HEK293 (cell line): ENCODE measurements around the gene IVD.

Experiments used
- CTCF ChIA-PET: fragments of 350-600 bp; formaldehyde crosslinking; extraction: SDS; loops from one replicate; lab custom pipeline; 2021; ENCODE audit warnings: antibody characterized with exemption; lab: Yijun Ruan, JAX
- POLR2A ChIA-PET: fragments of 300-600 bp; formaldehyde crosslinking; extraction: SDS; loops from one replicate; lab custom pipeline; 2020; ENCODE audit warnings: antibody characterized with exemption, inconsistent platforms; lab: Yijun Ruan, JAX
- H3K27ac ChIP-seq: fragments of 200-500 bp; sonication (Bioruptor generic); 2 replicates; pipeline ENCODE4 v1.5.1; 2014; ENCODE audit warnings: low read depth, low read length, control low read depth, inconsistent platforms; ENCODE audit errors: extremely low read depth
- H3K36me3 ChIP-seq, 2 experiments: fragments of 200-500 bp in 1 of 2; sonication (Bioruptor generic) in 1 of 2; 1 replicate in 1 of 2; 2 replicates in 1 of 2; pipeline ENCODE4 v1.5.1; 2014 to 2017; ENCODE audit warnings: inconsistent platforms in 2 of 2, low read length in 2 of 2; ENCODE audit not compliant: control insufficient read depth in 2 of 2, insufficient read depth in 1 of 2
- H3K4me1 ChIP-seq: fragments of 200-500 bp; sonication (Bioruptor generic); 2 replicates; pipeline ENCODE4 v1.5.1; 2014; ENCODE audit warnings: mild to moderate bottlenecking, low read length, inconsistent platforms; ENCODE audit not compliant: control insufficient read depth, insufficient read depth
- H3K4me3 ChIP-seq: 2 replicates; pipeline ENCODE4 v1.5.1; 2011; ENCODE audit warnings: low read depth, mild to moderate bottlenecking, control low read depth, low read length, moderate library complexity
- H3K9me3 ChIP-seq: fragments of 200-500 bp; sonication (Bioruptor generic); 2 replicates; pipeline ENCODE4 v1.5.1; 2014; ENCODE audit warnings: low read depth, low read length, inconsistent platforms; ENCODE audit not compliant: control insufficient read depth, insufficient read depth
- BCL11A ChIP-seq: fragments of 450-650 bp; formaldehyde crosslinking; IDR thresholded peaks from 2 replicates; pipeline ENCODE4 v1.5.1; 2016; ENCODE audit warnings: low read depth, missing biosample characterization, missing genetic modification characterization
- HOXC10 ChIP-seq: sonication (generic); formaldehyde crosslinking; IDR thresholded peaks from 2 replicates; pipeline ENCODE4 v1.8.1; 2023; ENCODE audit warnings: mild to moderate bottlenecking, missing genetic modification reagents
- IKZF3 ChIP-seq: fragments of 450-650 bp; IDR thresholded peaks from 2 replicates; pipeline ENCODE4 v1.5.0; 2018; ENCODE audit warnings: missing biosample characterization, mild to moderate bottlenecking, missing genetic modification characterization, moderate library complexity
- KLF1 ChIP-seq: fragments of 450-650 bp; formaldehyde crosslinking; IDR thresholded peaks from 2 replicates; pipeline ENCODE4 v1.5.1; 2016; ENCODE audit warnings: missing biosample characterization, missing genetic modification characterization
- SP2 ChIP-seq: fragments of 450-650 bp; formaldehyde crosslinking; IDR thresholded peaks from 2 replicates; pipeline ENCODE4 v1.5.1; 2016; ENCODE audit warnings: missing biosample characterization, missing genetic modification characterization
- TCF7L2 ChIP-seq: IDR thresholded peaks from 2 replicates; pipeline ENCODE4 v1.6.1; 2011; ENCODE audit warnings: low read depth, mild to moderate bottlenecking, inconsistent platforms, low read length, moderate library complexity, borderline replicate concordance
- YY2 ChIP-seq: fragments of 450-650 bp; formaldehyde crosslinking; IDR thresholded peaks from 2 replicates; pipeline ENCODE4 v1.5.1; 2016; ENCODE audit warnings: missing biosample characterization, missing genetic modification characterization
- ZBTB20 ChIP-seq: fragments of 450-650 bp; formaldehyde crosslinking; IDR thresholded peaks from 2 replicates; pipeline ENCODE4 v1.5.1; 2016; ENCODE audit warnings: missing biosample characterization, missing genetic modification characterization
- ZFP3 ChIP-seq: fragments of 450-650 bp; formaldehyde crosslinking; IDR thresholded peaks from 2 replicates; pipeline ENCODE4 v1.5.1; 2016; ENCODE audit warnings: low read depth, missing biosample characterization, missing genetic modification characterization
- ZFP37 ChIP-seq: fragments of 450-650 bp; formaldehyde crosslinking; IDR thresholded peaks from 2 replicates; pipeline ENCODE4 v1.5.1; 2016; ENCODE audit warnings: missing biosample characterization, missing genetic modification characterization
- ZNF132 ChIP-seq: fragments of 450-650 bp; formaldehyde crosslinking; IDR thresholded peaks from 2 replicates; pipeline ENCODE4 v1.5.1; 2017; ENCODE audit warnings: missing biosample characterization, missing genetic modification characterization, borderline replicate concordance
- ZNF23 ChIP-seq: fragments of 450-650 bp; formaldehyde crosslinking; IDR thresholded peaks from 2 replicates; pipeline ENCODE4 v1.5.1; 2016; ENCODE audit warnings: missing biosample characterization, missing genetic modification characterization, borderline replicate concordance
- ZNF311 ChIP-seq: fragments of 450-650 bp; formaldehyde crosslinking; IDR thresholded peaks from 2 replicates; pipeline ENCODE4 v1.5.1; 2017; ENCODE audit warnings: missing biosample characterization, missing genetic modification characterization, borderline replicate concordance
- ZNF341 ChIP-seq: fragments of 450-650 bp; formaldehyde crosslinking; IDR thresholded peaks from 2 replicates; pipeline ENCODE4; 2016; ENCODE audit warnings: low read depth, missing biosample characterization, missing genetic modification characterization
- ZNF426 ChIP-seq: fragments of 450-650 bp; formaldehyde crosslinking; IDR thresholded peaks from 2 replicates; pipeline ENCODE4 v1.5.1; 2017; ENCODE audit warnings: missing biosample characterization, missing genetic modification characterization, mild to moderate bottlenecking, inconsistent platforms, moderate library complexity
- ZNF521 ChIP-seq: fragments of 450-650 bp; formaldehyde crosslinking; IDR thresholded peaks from 2 replicates; pipeline ENCODE4 v1.5.1; 2017; ENCODE audit warnings: missing biosample characterization, mild to moderate bottlenecking, missing genetic modification characterization
- ZNF558 ChIP-seq: fragments of 450-650 bp; formaldehyde crosslinking; IDR thresholded peaks from 2 replicates; pipeline ENCODE4 v1.5.1; 2016; ENCODE audit warnings: missing biosample characterization, missing genetic modification characterization
- ZNF629 ChIP-seq: fragments of 450-650 bp; formaldehyde crosslinking; IDR thresholded peaks from 2 replicates; pipeline ENCODE4 v1.5.1; 2017; ENCODE audit warnings: missing biosample characterization, missing genetic modification characterization
- ZNF660 ChIP-seq: fragments of 450-650 bp; IDR thresholded peaks from 2 replicates; pipeline ENCODE4 v1.5.1; 2018; ENCODE audit warnings: missing biosample characterization, mild to moderate bottlenecking, missing genetic modification characterization
- ZNF664 ChIP-seq: fragments of 450-650 bp; formaldehyde crosslinking; IDR thresholded peaks from 2 replicates; pipeline ENCODE4 v1.5.1; 2016; ENCODE audit warnings: missing biosample characterization, missing genetic modification characterization
- ZNF707 ChIP-seq: fragments of 450-650 bp; formaldehyde crosslinking; IDR thresholded peaks from 2 replicates; pipeline ENCODE4 v1.5.1; 2016; ENCODE audit warnings: missing biosample characterization, missing genetic modification characterization
- ZNF76 ChIP-seq: fragments of 450-650 bp; formaldehyde crosslinking; IDR thresholded peaks from 2 replicates; pipeline ENCODE4; 2016; ENCODE audit warnings: low read depth, missing biosample characterization, missing genetic modification characterization, borderline replicate concordance
- ZNF768 ChIP-seq: fragments of 450-650 bp; formaldehyde crosslinking; IDR thresholded peaks from 2 replicates; pipeline ENCODE4 v1.5.1; 2018; ENCODE audit warnings: missing biosample characterization, mild to moderate bottlenecking, missing genetic modification characterization
- ZNF837 ChIP-seq: fragments of 450-650 bp; formaldehyde crosslinking; IDR thresholded peaks from 2 replicates; pipeline ENCODE4 v1.5.1; 2016; ENCODE audit warnings: missing biosample characterization, missing genetic modification characterization
- ZSCAN16 ChIP-seq: fragments of 450-650 bp; formaldehyde crosslinking; IDR thresholded peaks from 2 replicates; pipeline ENCODE4 v1.5.1; 2016; ENCODE audit warnings: missing biosample characterization, missing genetic modification characterization
- ZXDB ChIP-seq: fragments of 450-650 bp; formaldehyde crosslinking; IDR thresholded peaks from 2 replicates; pipeline ENCODE4 v1.5.1; 2016; ENCODE audit warnings: missing biosample characterization, missing genetic modification characterization
- TF ChIP-seq, protein P1 (sequence below): fragments of 450-650 bp; formaldehyde crosslinking; IDR thresholded peaks from 2 replicates; pipeline ENCODE4 v1.5.1; 2016; ENCODE audit warnings: missing biosample characterization, missing genetic modification characterization

Gene IVD

DNA sequence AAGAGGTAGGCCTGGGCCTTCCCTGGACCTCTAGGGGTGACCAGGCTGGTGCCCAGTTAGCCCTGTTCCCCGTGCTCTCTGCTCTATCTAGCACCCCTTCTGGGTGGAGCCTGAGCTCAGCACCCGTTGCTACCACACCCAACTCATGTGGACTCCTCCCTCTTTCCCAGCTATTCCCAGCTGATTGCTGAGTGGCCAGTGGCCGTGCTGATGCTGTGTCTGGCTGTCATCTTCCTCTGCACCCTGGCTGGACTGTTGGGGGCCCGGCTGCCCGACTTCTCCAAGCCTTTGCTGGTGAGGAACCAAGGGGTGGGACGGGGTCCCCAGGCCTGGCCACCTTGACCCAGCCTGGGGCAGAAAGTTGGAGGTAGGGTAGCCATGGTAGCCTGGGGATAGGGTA lies 41.3 kb upstream of the IVD start:
- Histone ChIP-seq H3K4me1 (no peaks in the 10 kb centered on the region), H3K27ac (no peak overlapping the region), H3K36me3 (no peaks in the 10 kb centered on the region), H3K9me3 (no peaks in the 10 kb centered on the region), H3K4me3 (no peak overlapping the region)
- no peak for TF ChIP-seq ZFP3 (tag by site-specific recombination)
- peak; percentile 44 for TF ChIP-seq KLF1
- ChIA-PET POLR2A (no interaction called here), CTCF (interaction anchor here (0.9 kb wide), 1 partner anchor 57 kb away, joined by 3 read pairs; no protein-coding TSS in a partner anchor)

DNA sequence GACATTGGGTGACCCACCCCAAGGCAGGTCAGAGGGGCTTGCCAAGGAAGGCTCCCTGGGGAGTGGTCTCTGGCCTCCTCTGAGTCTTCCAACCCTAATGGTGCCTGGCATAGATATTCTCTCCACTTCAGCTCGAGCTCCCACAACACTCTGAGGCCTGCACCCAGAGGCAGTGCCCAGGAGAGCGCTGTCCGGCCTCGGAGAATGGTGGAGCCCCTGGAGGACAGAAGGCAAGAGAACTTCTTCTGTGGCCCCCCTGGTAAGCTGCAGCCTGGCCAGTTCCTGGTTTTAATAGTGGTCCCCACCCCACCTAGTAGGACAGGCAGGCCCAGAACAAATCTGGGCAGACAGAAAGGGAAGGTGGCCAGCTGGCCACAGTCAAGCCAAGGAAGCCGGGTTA lies 40.6 kb upstream of the IVD start:
- H3K27ac ChIP-seq: no peak overlapping the region
- no peaks in the 10 kb centered on the region for H3K4me1 ChIP-seq
- no peak overlapping the region for H3K4me3 ChIP-seq
- H3K9me3 ChIP-seq: no peaks in the 10 kb centered on the region
- CTCF ChIA-PET: interaction anchor here (0.6 to 2.2 kb wide), 6 partner anchors 20 to 142 kb away, joined by 3 to 8 read pairs (median 4); no protein-coding TSS in a partner anchor
- no peak for TF ChIP-seq ZNF660
- TF ChIP-seq SP2 (tag by site-specific recombination): no peak
- no peak for TF ChIP-seq ZNF558
- TF ChIP-seq ZBTB20 (tag by site-specific recombination): no peak
- no peak for TF ChIP-seq IKZF3
- TF ChIP-seq ZNF837 (tag by site-specific recombination): no peak
- no peak for TF ChIP-seq ZNF629 (tag by site-specific recombination)
- no peak for TF ChIP-seq TCF7L2
- no peaks in the 10 kb centered on the region for H3K36me3 ChIP-seq
- POLR2A ChIA-PET: interaction anchor here (1.4 kb wide), 1 partner anchor 18 kb away, joined by 4 read pairs; the partner anchor contains the start of gene KNSTRN

DNA sequence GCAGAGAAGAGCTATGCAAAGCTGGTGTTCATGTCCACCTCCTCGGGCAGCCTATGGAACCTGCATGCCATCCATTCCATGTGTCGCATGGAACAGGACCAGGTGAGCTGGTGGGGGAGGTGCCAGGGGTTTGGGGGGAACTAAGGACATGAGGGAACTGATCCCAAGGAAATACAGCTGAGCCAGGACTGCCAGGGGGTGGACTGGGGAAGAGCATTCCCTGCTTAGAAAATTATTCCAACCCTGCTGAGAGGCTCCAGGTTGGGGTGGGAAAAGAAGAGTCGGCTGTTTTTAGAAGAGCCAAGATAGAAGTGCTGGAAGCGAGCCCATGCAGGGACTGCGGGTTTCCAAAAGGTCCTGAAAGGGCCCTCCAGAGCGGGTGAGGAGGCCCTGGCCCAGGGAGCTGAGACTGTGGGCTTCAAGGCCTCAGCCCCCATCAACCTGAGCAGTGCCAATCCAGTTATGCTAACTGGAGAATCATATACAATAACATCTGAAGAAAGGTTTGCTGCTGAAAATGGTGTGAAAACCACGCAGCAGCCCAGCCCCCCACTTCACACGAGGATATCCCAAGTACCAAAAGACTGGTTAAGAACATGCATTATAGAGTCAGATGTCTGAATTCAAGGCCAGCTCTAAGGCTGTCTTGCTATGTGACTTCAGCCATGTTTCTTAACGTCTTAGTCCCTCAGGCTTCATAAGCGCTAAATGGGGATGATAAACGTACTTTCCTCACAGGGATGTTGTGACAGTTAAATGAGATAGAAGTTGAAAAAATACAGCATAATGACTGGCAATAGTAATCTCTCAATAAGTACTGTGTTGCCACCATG lies 39.8 kb upstream of the IVD start:
- ChIA-PET POLR2A (interaction anchor here (1.4 to 1.5 kb wide), 2 partner anchors 17 to 25 kb away, joined by 4 to 5 read pairs; partner anchors contain the start of genes CCDC9B and KNSTRN), CTCF (interaction anchor here (0.6 to 2.2 kb wide), 11 partner anchors 10 to 56 kb away, joined by 3 to 8 read pairs (median 4); no protein-coding TSS in a partner anchor)
- Histone ChIP-seq H3K27ac (no peak overlapping the region), H3K4me1 (no peaks in the 10 kb centered on the region), H3K4me3 (no peak overlapping the region), H3K9me3 (no peaks in the 10 kb centered on the region), H3K36me3 (no peaks in the 10 kb centered on the region)
- TF ChIP-seq ZNF664 (peak; percentile 68; the same call in 1 of the 2 replicates), ZNF341 (0 out of 2 replicates have a peak, but pooled peaks have one; percentile 52), ZNF311 (tag by site-specific recombination) (no peak)
- TF ChIP-seq, all 188 proteins: peak for 2

DNA sequence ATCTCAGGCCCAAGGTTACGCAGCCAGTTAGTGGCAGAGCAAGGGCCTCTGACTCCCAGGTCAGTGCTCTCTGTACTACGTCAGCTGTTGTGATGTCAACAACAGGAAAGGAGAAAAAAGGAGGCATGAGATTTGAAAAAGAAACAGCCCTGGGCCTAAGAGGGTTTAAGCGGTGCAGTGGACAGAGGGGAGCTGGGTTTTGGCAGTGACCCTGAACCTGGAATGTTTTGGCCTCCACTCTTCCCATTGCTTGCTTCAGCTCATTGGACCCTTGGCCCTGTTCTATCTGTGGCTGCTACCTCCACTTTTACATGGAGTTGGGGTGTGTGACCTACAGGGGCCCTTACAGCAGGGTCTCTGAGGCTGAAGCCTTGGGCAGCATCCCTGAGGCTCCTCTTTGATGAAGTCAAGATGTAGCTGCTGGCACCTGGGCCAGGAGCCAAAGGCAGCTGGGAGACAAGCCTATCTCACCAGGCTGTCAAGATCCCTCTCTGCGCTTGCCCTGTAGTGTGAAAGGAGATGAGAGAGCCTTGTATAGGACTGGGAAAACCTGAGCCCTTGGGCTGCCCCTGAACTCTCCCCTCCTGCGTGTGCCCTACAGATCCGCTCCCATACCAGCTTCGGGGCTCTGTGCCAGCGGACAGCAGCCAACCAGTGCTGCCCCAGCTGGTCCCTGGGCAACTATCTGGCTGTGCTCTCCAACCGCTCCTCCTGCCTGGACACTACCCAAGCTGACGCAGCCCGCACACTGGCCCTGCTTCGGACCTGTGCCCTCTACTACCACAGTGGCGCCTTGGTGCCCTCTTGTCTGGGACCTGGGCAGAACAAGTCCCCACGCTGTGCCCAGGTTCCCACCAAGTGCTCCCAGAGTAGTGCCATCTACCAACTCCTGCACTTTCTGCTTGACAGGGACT lies 38.9 kb upstream of the IVD start:
- H3K4me3 ChIP-seq: no peak overlapping the region
- CTCF ChIA-PET: interaction anchor here (0.7 to 2.2 kb wide), 12 partner anchors 9 to 57 kb away, joined by 3 to 8 read pairs (median 4); no protein-coding TSS in a partner anchor
- POLR2A ChIA-PET: interaction anchor here (1.4 to 1.5 kb wide), 2 partner anchors 16 to 26 kb away, joined by 4 to 5 read pairs; partner anchors contain the start of genes CCDC9B and KNSTRN
- H3K9me3 ChIP-seq: no peaks in the 10 kb centered on the region
- H3K36me3 ChIP-seq: no peaks in the 10 kb centered on the region
- H3K4me1 ChIP-seq: no peaks in the 10 kb centered on the region
- no peak overlapping the region for H3K27ac ChIP-seq
- TF ChIP-seq ZXDB (tag by site-specific recombination) (no peak), BCL11A (tag by site-specific recombination) (no peak), ZNF707 (tag by site-specific recombination) (no peak), HOXC10 (CRISPR knock-in tag) (no peak), ZNF521 (tag by site-specific recombination) (no peak), ZNF76 (tag by site-specific recombination) (no peak), YY2 (tag by site-specific recombination) (no peak), ZSCAN16 (tag by site-specific recombination) (no peak), ZNF132 (tag by site-specific recombination) (no peak), ZNF768 (tag by site-specific recombination) (no peak), ZNF23 (tag by site-specific recombination) (no peak), ZFP37 (tag by site-specific recombination) (no peak), ZNF426 (no peak)
- TF ChIP-seq, protein P1, sequence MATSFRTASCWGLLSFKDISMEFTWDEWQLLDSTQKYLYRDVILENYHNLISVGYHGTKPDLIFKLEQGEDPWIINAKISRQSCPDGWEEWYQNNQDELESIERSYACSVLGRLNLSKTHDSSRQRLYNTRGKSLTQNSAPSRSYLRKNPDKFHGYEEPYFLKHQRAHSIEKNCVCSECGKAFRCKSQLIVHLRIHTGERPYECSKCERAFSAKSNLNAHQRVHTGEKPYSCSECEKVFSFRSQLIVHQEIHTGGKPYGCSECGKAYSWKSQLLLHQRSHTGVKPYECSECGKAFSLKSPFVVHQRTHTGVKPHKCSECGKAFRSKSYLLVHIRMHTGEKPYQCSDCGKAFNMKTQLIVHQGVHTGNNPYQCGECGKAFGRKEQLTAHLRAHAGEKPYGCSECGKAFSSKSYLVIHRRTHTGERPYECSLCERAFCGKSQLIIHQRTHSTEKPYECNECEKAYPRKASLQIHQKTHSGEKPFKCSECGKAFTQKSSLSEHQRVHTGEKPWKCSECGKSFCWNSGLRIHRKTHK (tag by site-specific recombination): no peak
